ENCODE results near the gene TMX2. TPM values are rescaled to one million over a fixed set of nuclear protein-coding genes. Genes with fewer than 3 reads are reported as not detected.
A peak's percentile ranks its signal among the peaks of the same experiment; 100 is the strongest.

TMX2 gene
- total and polyA plus RNA-seq, 4 experiments from 2014 or later = 63.6 to 88.5 (median 72.5) TPM

GRCh38 chr11:57762235-57762861, 50.0 kb downstream of the TMX2 start:
- POLR2A ChIA-PET (ENCODE audit: partially characterized antibody) = interaction anchor here (0.8 kb wide), 1 partner anchor 21 kb away, joined by 3 read pairs; the partner anchor contains the start of gene SELENOH

GRCh38 chr11:57763568-57763967, 51.2 kb downstream of the TMX2 start:
- H3K4me1 Mint-ChIP-seq = peaks cover 0 to 1% (median 0%) of the 10 kb centered on the region in 4 donors
- H3K4me3 ChIP-seq (ENCODE audit: low read length in 2 of 2) = no peak overlapping the region
- no peaks in the 10 kb centered on the region for H3K36me3 ChIP-seq (ENCODE audit: insufficient read depth, low read length)
- H3K36me3 Mint-ChIP-seq = peaks cover 0 to 3% of the 10 kb centered on the region in 2 donors
- H3K27ac ChIP-seq (ENCODE audit: low read depth, low read length) = no peak overlapping the region
- H3K4me3 Mint-ChIP-seq = no peak overlapping the region
- CTCF ChIA-PET (ENCODE audit: partially characterized antibody) = interaction anchor here (0.6 to 1.3 kb wide), 2 partner anchors 15 to 36 kb away, joined by 3 read pairs; no protein-coding TSS in a partner anchor
- no peaks in the 10 kb centered on the region for H3K9me3 ChIP-seq (ENCODE audit: control insufficient read depth in 1 of 2, low read length in 2 of 2)
- POLR2A ChIA-PET (ENCODE audit: partially characterized antibody) = no interaction called here
- H3K9me3 Mint-ChIP-seq = no peaks in the 10 kb centered on the region
- no peak for DNase-seq
- no peaks in the 10 kb centered on the region for H3K4me1 ChIP-seq (ENCODE audit: insufficient read depth, low read length)
- H3K27ac Mint-ChIP-seq = no peak overlapping the region
- intact Hi-C loops (cut with micrococcal nuclease) = no loop called here
- H3K27me3 Mint-ChIP-seq = peaks cover 0 to 1% of the 10 kb centered on the region in 2 donors
- H3K27me3 ChIP-seq (ENCODE audit: insufficient read depth, low read length) = no peaks in the 10 kb centered on the region

More at GRCh38 chr11:57762235-57762861, 50.0 kb downstream of the TMX2 start:
- Histone ChIP-seq H3K4me3 (ENCODE audit: low read length in 2 of 2) (no peak overlapping the region), H3K27ac (ENCODE audit: low read depth, low read length) (no peak overlapping the region), H3K36me3 (ENCODE audit: insufficient read depth, low read length) (no peaks in the 10 kb centered on the region), H3K27me3 (ENCODE audit: insufficient read depth, low read length) (no peaks in the 10 kb centered on the region), H3K4me1 (ENCODE audit: insufficient read depth, low read length) (no peaks in the 10 kb centered on the region), H3K9me3 (ENCODE audit: control insufficient read depth in 1 of 2, low read length in 2 of 2) (no peaks in the 10 kb centered on the region)
- CTCF ChIA-PET (ENCODE audit: partially characterized antibody) = interaction anchor here (1.3 kb wide), 1 partner anchor 18 kb away, joined by 4 read pairs; no protein-coding TSS in a partner anchor
- Mint-ChIP-seq H3K36me3 (peaks cover 0 to 3% of the 10 kb centered on the region in 2 donors), H3K4me3 (no peak overlapping the region), H3K9me3 (no peaks in the 10 kb centered on the region), H3K27ac (no peak overlapping the region), H3K4me1 (peaks cover 0 to 1% (median 0%) of the 10 kb centered on the region in 4 donors), H3K27me3 (peaks cover 0 to 1% of the 10 kb centered on the region in 2 donors)
- DNase-seq = no peak
- intact Hi-C loops (cut with micrococcal nuclease) = no loop called here

GRCh38 chr11:57764021-57764420, 51.6 kb downstream of the TMX2 start:
- H3K27ac ChIP-seq (ENCODE audit: low read depth, low read length) = no peak overlapping the region
- POLR2A ChIA-PET (ENCODE audit: partially characterized antibody) = interaction anchor here (1.3 kb wide), 1 partner anchor 16 kb away, joined by 4 read pairs; no protein-coding TSS in a partner anchor

GRCh38 chr11:57764566-57764965, 52.2 kb downstream of the TMX2 start:
- Histone ChIP-seq H3K27ac (ENCODE audit: low read depth, low read length) (no peak overlapping the region), H3K4me3 (ENCODE audit: low read length in 2 of 2) (no peak overlapping the region), H3K27me3 (ENCODE audit: insufficient read depth, low read length) (no peaks in the 10 kb centered on the region), H3K9me3 (ENCODE audit: control insufficient read depth in 1 of 2, low read length in 2 of 2) (no peaks in the 10 kb centered on the region), H3K36me3 (ENCODE audit: insufficient read depth, low read length) (no peaks in the 10 kb centered on the region), H3K4me1 (ENCODE audit: insufficient read depth, low read length) (no peaks in the 10 kb centered on the region)
- no peak for DNase-seq
- no peak overlapping the region for H3K4me3 Mint-ChIP-seq
- H3K9me3 Mint-ChIP-seq = no peaks in the 10 kb centered on the region
- intact Hi-C loops (cut with micrococcal nuclease) = no loop called here
- ChIA-PET CTCF (ENCODE audit: partially characterized antibody) (interaction anchor here (1.3 kb wide), 2 partner anchors 16 to 36 kb away, joined by 3 to 5 read pairs; no protein-coding TSS in a partner anchor), POLR2A (ENCODE audit: partially characterized antibody) (interaction anchor here (1.3 kb wide), 1 partner anchor 17 kb away, joined by 4 read pairs; no protein-coding TSS in a partner anchor)
- peaks cover 0 to 3% of the 10 kb centered on the region in 2 donors for H3K36me3 Mint-ChIP-seq
- peaks cover 0 to 2% (median under 1%) of the 10 kb centered on the region in 4 donors for H3K4me1 Mint-ChIP-seq
- H3K27ac Mint-ChIP-seq = peak overlapping the region in 1 of 7 donors; percentile 5
- peaks cover 0 to 1% of the 10 kb centered on the region in 2 donors for H3K27me3 Mint-ChIP-seq

More at GRCh38 chr11:57764021-57764420, 51.6 kb downstream of the TMX2 start:
- H3K9me3 ChIP-seq (ENCODE audit: control insufficient read depth in 1 of 2, low read length in 2 of 2) = no peaks in the 10 kb centered on the region
- H3K27me3 ChIP-seq (ENCODE audit: insufficient read depth, low read length) = no peaks in the 10 kb centered on the region
- CTCF ChIA-PET (ENCODE audit: partially characterized antibody) = interaction anchor here (1.3 kb wide), 2 partner anchors 16 to 37 kb away, joined by 3 to 5 read pairs; no protein-coding TSS in a partner anchor
- peaks cover 0 to 1% (median 0%) of the 10 kb centered on the region in 4 donors for H3K4me1 Mint-ChIP-seq
- no peak overlapping the region for H3K4me3 Mint-ChIP-seq
- intact Hi-C loops (cut with micrococcal nuclease) = no loop called here
- peaks cover 0 to 1% of the 10 kb centered on the region in 2 donors for H3K27me3 Mint-ChIP-seq
- no peak overlapping the region for H3K4me3 ChIP-seq (ENCODE audit: low read length in 2 of 2)
- peaks cover 0 to 3% of the 10 kb centered on the region in 2 donors for H3K36me3 Mint-ChIP-seq
- H3K9me3 Mint-ChIP-seq = no peaks in the 10 kb centered on the region
- no peak for DNase-seq
- H3K27ac Mint-ChIP-seq = peak overlapping the region in 1 of 7 donors; percentile 0
- no peaks in the 10 kb centered on the region for H3K36me3 ChIP-seq (ENCODE audit: insufficient read depth, low read length)
- no peaks in the 10 kb centered on the region for H3K4me1 ChIP-seq (ENCODE audit: insufficient read depth, low read length)

GRCh38 chr11:57764972-57765371, 52.6 kb downstream of the TMX2 start:
- Mint-ChIP-seq H3K27ac (peak overlapping the region in 1 of 7 donors; percentile 21), H3K27me3 (peaks cover 0 to 1% of the 10 kb centered on the region in 2 donors), H3K4me3 (no peak overlapping the region), H3K9me3 (no peaks in the 10 kb centered on the region), H3K36me3 (peaks cover 0 to 3% of the 10 kb centered on the region in 2 donors), H3K4me1 (peaks cover 0 to 5% (median under 1%) of the 10 kb centered on the region in 4 donors)
- no peak overlapping the region for H3K27ac ChIP-seq (ENCODE audit: low read depth, low read length)
- intact Hi-C loops (cut with micrococcal nuclease) = no loop called here
- no peaks in the 10 kb centered on the region for H3K9me3 ChIP-seq (ENCODE audit: control insufficient read depth in 1 of 2, low read length in 2 of 2)
- DNase-seq = no peak
- ChIA-PET CTCF (ENCODE audit: partially characterized antibody) (interaction anchor here (1.3 to 1.4 kb wide), 3 partner anchors 10 to 36 kb away, joined by 3 to 5 read pairs (median 4); no protein-coding TSS in a partner anchor), POLR2A (ENCODE audit: partially characterized antibody) (interaction anchor here (1.3 kb wide), 1 partner anchor 17 kb away, joined by 4 read pairs; no protein-coding TSS in a partner anchor)
- H3K36me3 ChIP-seq (ENCODE audit: insufficient read depth, low read length) = no peaks in the 10 kb centered on the region
- H3K4me1 ChIP-seq (ENCODE audit: insufficient read depth, low read length) = no peaks in the 10 kb centered on the region
- H3K27me3 ChIP-seq (ENCODE audit: insufficient read depth, low read length) = no peaks in the 10 kb centered on the region
- no peak overlapping the region for H3K4me3 ChIP-seq (ENCODE audit: low read length in 2 of 2)

GRCh38 chr11:57770793-57771192, 58.4 kb downstream of the TMX2 start:
- POLR2A ChIA-PET (ENCODE audit: partially characterized antibody) = no interaction called here
- peaks cover 0 to 14% (median 3%) of the 10 kb centered on the region in 4 donors for H3K4me1 Mint-ChIP-seq
- no peak overlapping the region for H3K4me3 Mint-ChIP-seq
- H3K27ac ChIP-seq (ENCODE audit: low read depth, low read length) = no peak overlapping the region
- H3K36me3 ChIP-seq (ENCODE audit: insufficient read depth, low read length) = no peaks in the 10 kb centered on the region
- no peaks in the 10 kb centered on the region for H3K27me3 Mint-ChIP-seq
- no peak overlapping the region for H3K4me3 ChIP-seq (ENCODE audit: low read length in 2 of 2)
- H3K4me1 ChIP-seq (ENCODE audit: insufficient read depth, low read length) = no peaks in the 10 kb centered on the region
- CTCF ChIA-PET (ENCODE audit: partially characterized antibody) = interaction anchor here (2.0 kb wide), 1 partner anchor 30 kb away, joined by 8 read pairs; no protein-coding TSS in a partner anchor
- H3K9me3 Mint-ChIP-seq = peaks cover 0 to 1% (median 0%) of the 10 kb centered on the region in 8 donors
- peak overlapping the region in 1 of 7 donors; percentile 57 for H3K27ac Mint-ChIP-seq
- no peak for DNase-seq
- no peaks in the 10 kb centered on the region for H3K9me3 ChIP-seq (ENCODE audit: control insufficient read depth in 1 of 2, low read length in 2 of 2)
- peaks cover 0 to 3% of the 10 kb centered on the region in 2 donors for H3K36me3 Mint-ChIP-seq
- H3K27me3 ChIP-seq (ENCODE audit: insufficient read depth, low read length) = no peaks in the 10 kb centered on the region
- intact Hi-C loops (cut with micrococcal nuclease) = no loop called here

- Mint-ChIP-seq H3K36me3 (peaks cover 0 to 4% of the 10 kb centered on the region in 2 donors), H3K27me3 (no peaks in the 10 kb centered on the region), H3K4me1 (peaks cover 0 to 14% (median 4%) of the 10 kb centered on the region in 4 donors), H3K9me3 (peaks cover 0 to 1% (median 0%) of the 10 kb centered on the region in 8 donors), H3K4me3 (no peak overlapping the region), H3K27ac (no peak overlapping the region)
- no peak overlapping the region for H3K4me3 ChIP-seq (ENCODE audit: low read length in 2 of 2)
- H3K27ac ChIP-seq (ENCODE audit: low read depth, low read length) = no peak overlapping the region
- H3K36me3 ChIP-seq (ENCODE audit: insufficient read depth, low read length) = no peaks in the 10 kb centered on the region
- no peaks in the 10 kb centered on the region for H3K9me3 ChIP-seq (ENCODE audit: control insufficient read depth in 1 of 2, low read length in 2 of 2)
- intact Hi-C loops (cut with micrococcal nuclease) = no loop called here
- H3K27me3 ChIP-seq (ENCODE audit: insufficient read depth, low read length) = no peaks in the 10 kb centered on the region
- ChIA-PET POLR2A (ENCODE audit: partially characterized antibody) (no interaction called here), CTCF (ENCODE audit: partially characterized antibody) (interaction anchor here (2.0 kb wide), 1 partner anchor 29 kb away, joined by 8 read pairs; no protein-coding TSS in a partner anchor)
- no peak for DNase-seq
- no peaks in the 10 kb centered on the region for H3K4me1 ChIP-seq (ENCODE audit: insufficient read depth, low read length)
Observed at GRCh38 chr11:57771365-57771764, 59.0 kb downstream of the TMX2 start.

Measured in CD4-positive, alpha-beta memory T cell (primary cell).